NCI-H510A treated with DMSO at 0.1 percent for 48 hours (cell line): ENCODE results near the gene FRMD6.

Experiments
- DNase-seq: peaks from one replicate; lab custom pipeline; 2025; lab: John Stamatoyannopoulos, UW

The FRMD6 gene

DNA sequence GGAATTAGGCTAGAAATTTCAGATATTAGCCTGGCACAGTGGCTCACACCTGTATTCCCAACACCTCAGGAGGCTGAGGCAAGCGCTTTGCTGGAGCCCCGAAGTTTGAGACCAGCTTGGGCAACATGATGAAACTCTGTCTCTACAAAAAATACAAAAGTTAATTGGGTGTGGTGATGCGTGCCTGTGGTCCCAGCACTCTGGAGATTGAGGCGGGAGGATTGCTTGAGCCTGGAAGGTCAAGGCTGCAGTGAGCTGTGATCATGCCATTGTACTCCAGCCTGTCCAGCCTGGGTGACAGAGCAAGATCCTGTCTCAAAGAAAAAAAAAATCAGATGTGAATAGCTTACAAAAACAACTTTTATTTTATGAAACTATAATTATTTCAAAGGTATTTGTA lies 15.1 kb downstream of the FRMD6 start:
- no peak for DNase-seq

DNA sequence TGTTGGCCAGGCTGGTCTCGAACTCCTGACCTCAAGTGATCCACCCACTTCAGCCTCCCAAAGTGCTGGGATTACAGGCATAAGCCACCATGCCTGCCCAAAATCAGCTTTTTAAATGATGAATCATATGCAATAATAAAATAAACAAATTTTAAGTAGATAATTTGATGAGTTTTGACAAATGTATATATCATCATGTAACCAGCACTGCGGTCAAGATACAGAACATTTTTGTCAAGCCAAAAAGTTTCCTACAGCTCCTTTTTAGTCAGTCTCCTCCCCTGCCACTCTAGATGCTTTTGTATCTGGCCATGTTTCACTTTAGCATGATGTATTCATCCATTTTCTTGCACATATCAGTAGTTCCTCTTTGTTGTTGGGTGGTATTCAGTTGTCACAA lies 17.2 kb downstream of the FRMD6 start:
- DNase-seq: no peak

DNA sequence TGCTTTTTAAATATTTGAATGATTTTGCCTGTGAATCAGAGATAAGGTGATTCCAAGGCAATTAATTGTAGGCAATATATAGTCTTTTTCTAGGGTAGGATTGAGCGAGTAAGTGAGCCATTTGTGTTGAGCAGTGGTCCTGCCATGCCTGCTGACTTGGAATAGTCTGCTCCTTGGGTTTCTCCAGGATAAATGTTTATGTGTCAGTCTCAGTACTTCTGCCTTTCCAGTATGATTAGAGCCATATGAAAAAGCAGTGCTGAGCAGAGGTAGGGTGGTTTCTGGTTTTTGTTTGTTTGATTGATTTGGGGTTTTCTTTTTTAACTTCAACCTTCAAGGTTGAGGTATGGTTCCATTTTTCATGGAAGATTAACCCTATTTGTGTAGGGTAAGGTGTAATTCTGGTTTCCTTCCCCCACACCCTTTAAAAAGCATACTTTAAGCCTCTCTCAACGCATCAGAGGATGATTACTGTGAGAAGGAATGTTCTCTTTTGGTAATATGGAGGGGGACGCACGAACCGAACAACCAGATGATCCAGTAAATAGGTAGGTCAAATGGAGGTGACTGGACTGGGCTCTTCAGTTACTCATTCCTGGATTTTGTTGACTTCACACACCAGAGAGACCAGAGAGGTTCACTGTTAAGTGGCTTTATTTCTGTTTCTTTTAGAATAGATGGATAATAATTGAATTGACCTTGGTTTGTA lies 22.7 kb downstream of the FRMD6 start:
- DNase-seq: no peak

DNA sequence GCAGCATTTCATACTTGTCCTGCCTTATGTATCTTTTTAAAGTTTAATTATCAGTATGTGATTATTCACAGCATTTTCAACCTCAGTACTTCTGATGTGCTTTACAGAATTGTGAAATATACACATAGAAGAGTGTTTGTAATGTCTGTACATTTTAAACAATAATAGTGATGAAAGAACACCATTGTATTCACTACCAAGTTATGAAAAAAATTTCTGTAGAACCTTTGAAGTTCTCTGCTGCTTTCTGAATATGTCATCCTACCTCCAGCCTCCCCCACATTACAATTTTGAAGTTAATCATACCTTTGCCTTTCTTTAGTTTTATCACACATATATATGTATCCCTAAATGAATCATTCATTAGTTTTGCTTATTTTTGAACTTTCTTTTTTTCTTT lies 24.8 kb downstream of the FRMD6 start:
- no peak for DNase-seq

DNA sequence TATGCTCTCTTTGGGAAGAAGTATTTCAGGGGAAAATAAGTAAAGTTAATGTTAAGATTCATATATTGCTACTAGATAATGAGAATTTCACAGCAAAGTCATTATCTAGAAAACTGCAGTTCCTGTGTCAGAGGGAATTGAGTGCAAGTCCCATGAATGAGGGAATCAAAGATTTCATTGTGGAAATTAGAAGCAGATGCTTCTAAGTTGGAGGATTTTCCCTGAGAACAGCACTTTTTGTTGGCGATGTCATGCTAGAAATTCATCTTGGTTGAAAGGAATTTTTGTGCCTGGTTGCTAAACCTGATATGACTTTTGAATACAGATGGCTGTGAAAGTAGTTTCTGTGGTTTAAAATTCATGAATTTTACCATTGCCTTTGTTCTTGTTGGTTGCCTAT lies 25.6 kb downstream of the FRMD6 start:
- no peak for DNase-seq

DNA sequence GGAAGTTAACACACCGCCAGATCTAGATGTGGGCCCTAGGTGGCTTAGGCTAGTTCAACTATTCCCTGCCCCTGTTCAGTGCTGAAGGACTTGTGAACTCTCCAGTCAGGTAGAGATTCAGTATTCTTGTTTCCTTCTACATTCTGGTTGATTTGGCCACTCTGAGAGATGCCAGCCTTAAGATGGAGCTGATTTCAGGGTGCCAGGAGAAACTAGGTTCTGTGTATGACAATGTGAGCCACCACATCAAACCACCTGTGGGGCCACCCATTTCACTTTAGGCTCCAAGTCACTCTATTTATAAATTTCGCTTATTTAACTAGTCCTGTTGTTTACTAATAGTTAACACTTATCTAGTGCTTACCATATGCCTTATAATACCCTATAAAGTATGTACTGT lies 26.0 kb downstream of the FRMD6 start:
- no peak for DNase-seq

DNA sequence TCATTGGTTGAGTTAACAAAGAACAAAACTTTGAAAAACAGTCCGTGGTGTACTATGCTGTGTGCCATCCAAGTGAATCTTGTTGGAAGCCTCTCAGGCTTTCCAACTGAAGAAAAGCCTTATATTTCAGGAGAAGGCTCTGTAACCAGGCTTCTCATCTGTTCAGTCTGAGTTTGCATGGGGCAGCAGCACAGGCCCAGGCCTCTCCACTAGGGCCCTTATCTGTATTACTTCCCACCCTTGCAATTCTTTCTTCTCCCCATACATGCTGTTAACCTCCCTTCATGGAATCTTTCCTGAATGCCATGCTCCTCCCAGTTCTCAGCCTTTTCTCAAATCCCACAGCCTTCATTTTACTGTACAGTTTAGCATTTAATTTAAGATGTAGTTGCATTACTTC lies 28.3 kb downstream of the FRMD6 start:
- DNase-seq: no peak

DNA sequence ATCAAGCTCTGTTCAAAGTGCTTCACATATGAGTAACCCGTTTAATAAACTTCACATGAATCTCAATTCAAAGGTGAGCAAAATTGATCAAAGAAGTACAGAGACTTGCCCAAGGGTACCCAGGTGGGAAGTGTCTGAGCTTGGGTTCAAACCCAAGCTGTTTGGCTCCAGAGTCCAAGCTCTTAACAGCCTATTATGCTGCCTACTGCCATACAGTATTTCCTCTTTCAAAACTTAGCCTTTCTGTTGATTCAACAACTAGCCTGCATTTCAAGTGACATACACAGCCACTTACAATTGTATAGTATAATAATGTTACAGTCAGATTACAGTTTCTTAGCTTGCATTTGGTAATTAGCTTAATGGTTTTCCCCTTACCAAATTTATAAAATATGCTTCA lies 29.7 kb downstream of the FRMD6 start:
- no peak for DNase-seq

DNA sequence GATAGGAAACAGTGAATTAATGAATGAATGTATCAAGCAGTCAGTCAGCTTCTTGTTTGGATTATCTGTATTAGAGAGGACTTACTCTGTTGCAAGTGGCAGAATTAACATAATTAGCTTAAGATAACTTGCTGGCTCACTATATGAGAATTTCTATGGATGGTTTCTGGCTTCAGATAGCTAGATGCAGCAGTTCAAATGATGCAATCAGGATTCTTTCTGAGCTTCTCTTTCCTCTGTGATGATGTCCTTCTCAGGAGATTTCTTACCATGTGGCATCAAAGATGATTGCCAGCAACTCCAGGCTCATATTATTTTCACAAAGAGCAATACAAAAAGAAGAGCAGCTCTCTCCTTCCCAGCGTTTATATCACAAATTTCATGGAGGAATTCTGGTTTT lies 30.7 kb downstream of the FRMD6 start:
- no peak for DNase-seq

DNA sequence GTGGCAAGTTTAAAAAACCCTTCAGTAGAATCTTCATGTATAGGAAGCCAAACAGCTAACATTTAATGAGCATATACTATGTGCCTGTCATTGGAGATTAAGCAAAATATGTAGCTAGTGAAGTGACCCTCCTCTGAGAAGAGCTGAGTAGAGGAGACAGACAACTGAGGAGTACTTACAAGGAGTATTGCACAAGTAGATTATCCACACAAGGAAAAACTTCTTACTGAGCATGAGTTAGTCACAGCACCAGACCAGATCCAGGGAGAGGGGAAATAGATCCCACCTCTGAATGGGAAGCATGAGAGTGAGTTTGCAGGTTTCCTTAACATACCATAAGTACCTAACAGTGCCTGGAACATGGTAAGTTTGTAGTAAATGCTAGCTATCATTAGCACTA lies 33.0 kb downstream of the FRMD6 start:
- no peak for DNase-seq

DNA sequence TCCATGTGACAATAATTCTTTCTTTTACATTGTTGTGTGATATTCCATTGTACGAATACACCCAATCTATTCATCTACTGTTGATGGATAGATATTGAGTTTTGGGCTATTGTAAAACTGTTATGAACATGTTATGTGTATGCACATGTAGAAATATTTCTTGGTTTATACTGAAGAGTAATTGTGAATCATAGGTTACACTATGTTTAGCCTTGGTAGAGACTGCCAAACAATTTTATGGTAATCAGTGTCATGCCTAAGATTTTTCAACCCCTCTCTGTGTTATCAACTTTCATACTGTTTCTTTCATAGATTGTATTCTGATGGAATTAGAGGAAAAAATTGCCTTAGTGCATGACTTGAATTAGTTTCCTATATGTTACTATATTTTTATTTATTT lies 39.5 kb downstream of the FRMD6 start:
- no peak for DNase-seq

DNA sequence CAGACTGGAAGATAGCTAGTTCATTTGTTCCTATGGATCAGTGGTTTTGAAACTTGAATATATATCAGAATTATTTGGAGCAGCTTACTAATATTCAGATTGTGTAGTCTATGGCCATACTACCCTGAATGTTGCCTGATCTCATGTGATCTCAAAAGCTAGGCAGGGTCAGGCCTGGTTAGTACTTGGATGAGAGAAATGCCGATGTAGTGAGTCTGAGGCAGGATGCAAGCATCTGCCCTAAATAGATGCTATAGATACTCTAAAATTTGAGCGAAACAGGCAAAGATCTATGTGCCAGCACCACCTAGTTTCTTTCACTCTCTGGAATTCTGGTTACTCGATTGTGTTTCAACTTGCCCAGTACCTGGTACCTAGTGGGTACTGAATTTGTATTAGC lies 40.9 kb downstream of the FRMD6 start:
- no peak for DNase-seq

DNA sequence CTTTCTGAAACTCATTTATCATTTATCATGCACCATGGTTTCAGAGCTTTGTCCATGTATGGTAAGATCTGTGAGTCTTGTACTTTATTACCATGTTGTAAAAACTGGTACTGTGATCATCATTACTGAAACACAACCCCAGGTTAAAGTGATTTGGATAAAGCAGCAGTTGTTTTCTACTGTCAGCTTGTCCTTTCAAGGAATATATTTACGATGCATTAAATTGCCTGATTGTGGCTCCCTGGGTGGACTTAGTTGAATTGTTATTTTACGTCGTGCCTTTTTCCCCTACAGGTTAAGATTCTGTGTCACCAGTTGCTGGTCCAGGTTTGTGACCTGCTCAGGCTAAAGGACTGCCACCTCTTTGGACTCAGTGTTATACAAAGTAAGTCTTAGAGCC lies 46.1 kb downstream of the FRMD6 start:
- no peak for DNase-seq

DNA sequence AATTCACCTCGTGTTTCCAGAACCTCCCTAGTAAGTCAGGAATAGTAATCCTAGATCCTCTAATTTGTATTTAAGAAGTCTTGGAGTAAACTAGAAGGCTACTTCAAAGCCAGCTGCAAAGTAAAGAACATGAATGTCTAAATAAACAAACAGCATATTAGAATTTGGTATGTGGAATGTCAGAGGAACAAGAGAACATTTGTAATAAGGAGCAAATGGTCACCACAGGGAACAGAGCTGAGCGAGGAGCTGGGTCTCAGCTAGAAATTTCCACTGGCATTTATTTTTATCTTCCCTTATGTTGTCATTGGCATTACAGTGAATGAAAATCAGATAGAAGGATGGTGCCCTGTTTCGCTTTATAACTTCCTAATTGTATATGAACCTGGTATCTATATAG lies 50.2 kb downstream of the FRMD6 start:
- no peak for DNase-seq

DNA sequence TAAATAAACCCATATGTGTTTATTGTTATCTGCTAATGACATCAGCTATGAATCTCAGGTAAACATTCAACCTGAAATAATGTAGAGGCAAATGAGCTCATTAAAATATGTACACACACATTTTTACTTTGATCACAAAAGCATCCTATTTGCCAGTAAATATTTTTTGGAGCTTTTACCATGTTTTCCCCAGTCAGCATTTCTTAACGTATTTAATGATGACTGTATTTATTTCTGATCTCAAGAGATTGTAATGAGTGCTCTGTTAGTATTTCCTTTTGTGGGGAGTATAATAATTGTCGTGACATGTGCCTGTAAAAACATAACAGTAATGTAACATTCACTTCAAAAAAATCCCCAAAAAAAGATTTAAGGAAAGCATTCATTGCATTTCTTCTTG lies 52.1 kb downstream of the FRMD6 start:
- DNase-seq: no peak

DNA sequence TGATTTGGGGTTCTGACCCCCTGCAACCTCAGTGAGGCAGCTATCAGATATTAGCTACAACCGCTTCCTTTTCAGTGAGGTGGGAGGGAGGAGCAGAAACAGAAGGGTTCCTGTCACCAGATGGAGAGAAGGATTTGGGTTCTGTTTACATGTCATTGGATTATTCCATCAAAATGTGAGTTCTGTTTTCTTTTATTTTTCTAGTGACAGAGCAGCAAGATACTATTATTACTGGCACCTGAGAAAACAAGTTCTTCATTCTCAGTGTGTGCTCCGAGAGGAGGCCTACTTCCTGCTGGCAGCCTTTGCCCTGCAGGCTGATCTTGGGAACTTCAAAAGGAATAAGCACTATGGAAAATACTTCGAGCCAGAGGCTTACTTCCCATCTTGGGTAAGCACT lies 52.8 kb downstream of the FRMD6 start:
- no peak for DNase-seq

DNA sequence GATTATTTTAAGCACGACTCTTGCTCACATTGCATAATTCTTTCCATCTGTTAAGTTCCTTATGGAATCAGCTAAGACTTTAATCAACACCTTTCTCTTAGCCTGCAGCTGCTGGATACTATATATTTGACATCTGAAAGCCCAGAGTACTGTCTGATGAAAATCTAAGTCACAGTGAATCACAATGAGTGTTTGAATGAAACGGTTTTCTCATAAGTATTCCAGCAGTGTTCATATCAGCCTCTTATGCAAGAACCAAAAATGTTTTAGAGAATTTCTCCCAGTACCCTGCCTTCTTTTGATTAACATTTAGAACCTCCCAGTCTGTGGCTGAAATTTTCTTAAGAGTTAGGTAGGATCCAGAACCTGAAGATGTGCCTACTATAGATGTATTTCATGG lies 55.6 kb downstream of the FRMD6 start:
- DNase-seq: no peak

DNA sequence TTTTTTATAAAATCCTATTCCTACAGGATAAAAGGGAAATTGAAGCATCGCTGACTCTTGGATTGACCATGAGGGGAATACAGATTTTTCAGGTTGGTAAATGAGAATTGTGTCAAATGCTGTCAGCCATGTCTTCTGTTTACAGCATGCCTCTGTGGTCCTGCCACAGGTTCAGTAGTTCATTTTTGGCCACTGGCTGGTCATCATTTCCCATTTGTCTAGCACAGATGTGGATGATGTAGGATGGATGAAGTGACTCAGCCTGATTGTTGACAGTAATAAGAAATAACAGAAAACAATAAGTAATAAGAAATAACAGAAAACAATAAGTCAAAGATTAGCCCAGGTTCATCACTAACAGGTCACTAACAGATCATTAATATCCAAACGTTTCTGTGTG lies 59.8 kb downstream of the FRMD6 start:
- no peak for DNase-seq

DNA sequence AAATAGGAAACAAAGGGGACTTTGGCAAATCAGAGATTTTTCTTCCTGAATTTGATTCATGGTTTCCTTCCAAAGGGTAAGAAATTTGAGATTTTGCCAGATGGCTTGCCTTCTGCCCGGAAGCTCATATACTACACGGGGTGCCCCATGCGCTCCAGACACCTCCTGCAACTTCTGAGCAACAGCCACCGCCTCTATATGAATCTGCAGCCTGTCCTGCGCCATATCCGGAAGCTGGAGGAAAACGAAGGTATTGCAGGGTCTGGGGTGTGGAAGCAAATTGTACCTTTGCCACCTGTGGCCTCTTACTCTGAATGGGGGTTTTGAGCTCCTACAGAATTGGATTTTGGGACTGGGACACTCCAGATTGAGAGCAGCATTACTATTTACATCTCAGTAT lies 63.5 kb downstream of the FRMD6 start:
- no peak for DNase-seq

DNA sequence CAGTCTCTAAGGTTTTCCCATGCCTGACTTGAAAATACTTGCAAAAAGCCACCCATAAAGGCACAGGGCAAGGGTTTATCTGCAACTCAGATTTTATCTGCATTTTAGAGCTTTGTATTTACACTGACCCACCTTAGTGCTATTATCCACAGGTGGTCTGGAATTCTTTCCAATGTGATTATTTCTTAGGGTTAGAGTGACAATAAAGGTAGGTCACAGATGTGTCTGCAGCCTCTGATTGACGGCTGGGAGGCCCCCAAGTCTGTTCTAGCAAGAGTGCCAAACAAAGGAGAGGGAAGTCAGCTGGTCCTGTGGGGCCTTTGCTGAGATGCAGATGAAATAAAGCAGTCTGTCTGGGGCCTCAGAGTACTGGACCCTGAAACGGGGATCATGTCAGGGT lies 64.0 kb downstream of the FRMD6 start:
- no peak for DNase-seq

DNA sequence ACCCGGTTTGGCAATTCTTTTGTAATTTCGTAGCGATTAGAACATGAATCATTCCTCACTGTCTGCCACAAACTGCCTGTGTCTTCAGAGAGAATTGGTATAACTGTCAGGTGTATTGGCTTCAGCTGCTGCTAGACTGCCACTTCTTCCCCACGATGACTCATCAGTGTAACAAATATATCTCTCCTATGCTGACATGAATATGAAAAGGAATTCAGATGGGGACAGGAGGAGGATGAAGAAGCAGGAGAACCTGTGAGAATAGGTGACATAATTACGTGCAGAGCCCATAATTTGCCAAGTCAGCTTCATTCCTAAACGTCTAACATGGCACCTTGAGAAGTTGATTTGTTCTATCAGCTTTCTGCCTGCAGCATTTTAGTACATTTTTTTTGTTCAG lies 64.9 kb downstream of the FRMD6 start:
- no peak for DNase-seq

DNA sequence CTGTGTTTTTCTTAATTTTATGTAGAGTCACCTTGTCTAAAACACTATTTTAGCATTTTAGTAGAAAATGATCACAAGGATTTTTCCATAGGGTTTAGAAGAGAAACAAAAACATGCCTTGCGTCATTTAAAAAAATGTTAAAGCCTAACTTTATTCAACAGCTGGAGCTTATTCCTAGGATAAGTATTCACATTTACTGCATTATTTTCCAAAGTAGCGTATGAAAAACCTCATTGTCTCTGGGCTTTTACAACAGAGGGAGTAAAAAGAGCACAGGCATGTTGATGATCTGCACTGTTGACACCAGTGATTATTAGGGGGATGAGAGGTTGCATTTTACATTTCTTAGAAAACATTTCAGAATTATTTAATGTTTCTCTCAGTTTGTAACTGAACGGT lies 66.1 kb downstream of the FRMD6 start:
- DNase-seq: no peak

DNA sequence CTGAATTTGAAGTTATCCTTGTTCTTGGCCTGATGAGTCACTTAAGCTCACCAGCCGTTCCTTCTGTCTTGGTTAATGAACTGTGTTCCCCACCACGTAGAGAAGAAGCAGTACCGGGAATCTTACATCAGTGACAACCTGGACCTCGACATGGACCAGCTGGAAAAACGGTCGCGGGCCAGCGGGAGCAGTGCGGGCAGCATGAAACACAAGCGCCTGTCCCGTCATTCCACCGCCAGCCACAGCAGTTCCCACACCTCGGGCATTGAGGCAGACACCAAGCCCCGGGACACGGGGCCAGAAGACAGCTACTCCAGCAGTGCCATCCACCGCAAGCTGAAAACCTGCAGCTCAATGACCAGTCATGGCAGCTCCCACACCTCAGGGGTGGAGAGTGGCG lies 68.2 kb downstream of the FRMD6 start:
- DNase-seq: no peak

DNA sequence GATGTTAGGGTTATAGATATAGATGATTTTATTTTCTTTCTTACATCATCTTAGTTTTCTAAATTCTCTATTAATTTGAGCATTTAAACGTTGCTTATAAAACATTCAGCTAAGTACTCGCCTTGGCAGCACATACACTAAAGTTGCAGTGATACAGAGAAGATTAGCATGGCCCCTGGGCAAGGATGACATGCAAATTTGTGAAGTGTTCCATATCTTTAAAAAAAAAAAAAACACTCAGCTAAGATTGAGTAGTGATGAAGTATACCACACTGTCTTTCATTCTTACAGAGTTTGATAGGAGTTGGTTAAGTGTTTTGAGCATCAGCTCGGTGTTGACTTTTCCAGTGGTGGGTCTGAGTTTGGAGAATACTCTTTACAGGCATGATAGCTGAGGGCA lies 72.3 kb downstream of the FRMD6 start:
- no peak for DNase-seq

DNA sequence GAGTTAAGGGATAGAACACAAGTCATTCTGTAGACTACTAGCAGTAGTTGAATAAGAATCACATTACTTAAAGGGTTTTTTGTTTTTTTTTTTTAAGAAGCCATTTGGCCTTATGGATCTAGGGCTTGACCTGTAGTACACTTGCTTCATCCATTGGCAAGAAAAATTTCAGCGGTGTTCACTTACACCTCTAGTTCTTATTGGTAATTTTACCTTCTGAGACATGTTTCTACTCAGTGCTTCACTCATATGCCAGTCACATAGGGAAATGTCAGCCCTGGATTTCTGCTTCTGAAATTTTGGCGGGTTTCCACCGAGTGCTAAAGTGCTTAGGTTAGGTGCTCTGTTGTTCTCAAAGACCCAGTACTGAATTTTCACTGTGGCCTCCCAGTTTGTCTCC lies 72.9 kb downstream of the FRMD6 start:
- DNase-seq: no peak
